ENCODE results near the gene TRIM32.

TRIM32 gene

DNA sequence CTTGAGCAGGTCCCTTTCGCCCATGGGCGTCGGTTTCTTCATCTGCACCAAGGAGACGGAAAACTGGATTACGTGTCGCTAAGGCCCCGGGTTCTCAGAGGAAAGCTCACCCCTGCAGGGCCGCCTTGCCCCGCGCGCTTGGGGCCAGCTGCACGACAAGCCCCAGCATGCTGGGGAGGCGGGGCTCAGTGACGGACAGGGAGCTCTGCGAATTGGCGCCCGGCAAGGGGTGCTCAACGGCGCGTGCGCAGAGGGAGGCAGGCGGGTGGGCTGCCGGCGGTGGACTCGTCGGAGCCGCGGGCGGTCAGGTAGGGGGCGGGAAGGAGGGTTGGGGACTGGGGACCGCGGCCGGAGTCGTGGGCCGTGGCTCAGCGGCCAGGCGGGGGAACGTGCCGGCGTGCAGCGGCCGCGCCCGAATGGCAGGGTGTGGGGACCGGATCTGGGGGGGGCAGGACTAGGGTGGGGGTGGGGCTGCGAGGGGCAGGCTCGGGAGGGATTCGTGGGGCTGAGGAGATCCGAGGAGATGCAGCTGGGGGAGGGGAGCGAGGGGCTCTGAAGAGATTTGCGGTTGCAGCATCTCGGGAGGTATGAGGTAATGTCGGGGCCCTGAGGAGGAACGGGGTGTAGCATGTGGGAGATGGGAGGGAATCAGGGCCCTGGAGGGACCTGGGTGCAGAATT lies at the start of gene TRIM32:
Gene TRIM32, plus strand, starts transcription at position 232 of the 680 bp plus-strand sequence. CDS start 10,438 bp downstream, outside the sequence.
- peak; percentile 92 for DNase-seq (ENCODE audit: low spot score)

DNA sequence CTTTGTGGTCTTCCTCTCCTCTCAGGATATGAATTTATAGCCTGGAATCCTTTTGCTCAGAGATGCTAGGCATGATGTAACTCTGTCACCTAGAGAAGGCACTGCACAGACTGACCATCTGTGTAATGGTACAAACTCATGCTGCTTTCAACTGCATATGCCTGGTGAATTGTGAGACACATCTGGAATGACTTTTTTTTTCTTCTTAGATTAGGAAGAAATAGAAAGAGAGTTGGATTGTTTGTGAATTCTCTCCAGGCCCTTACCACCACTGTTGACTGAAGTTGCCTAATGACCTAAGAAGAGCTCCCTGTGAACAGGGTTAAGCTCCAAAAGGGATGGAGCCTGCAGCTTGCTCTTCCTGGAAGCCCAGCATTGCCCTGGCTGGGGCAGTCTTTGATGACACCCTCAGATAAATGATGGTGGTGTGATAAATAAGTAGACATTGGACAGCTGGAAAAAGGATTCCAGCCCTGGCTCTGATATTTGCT lies 47.8 kb upstream of the TRIM32 start:
- no peak for DNase-seq (ENCODE audit: low spot score)

DNA sequence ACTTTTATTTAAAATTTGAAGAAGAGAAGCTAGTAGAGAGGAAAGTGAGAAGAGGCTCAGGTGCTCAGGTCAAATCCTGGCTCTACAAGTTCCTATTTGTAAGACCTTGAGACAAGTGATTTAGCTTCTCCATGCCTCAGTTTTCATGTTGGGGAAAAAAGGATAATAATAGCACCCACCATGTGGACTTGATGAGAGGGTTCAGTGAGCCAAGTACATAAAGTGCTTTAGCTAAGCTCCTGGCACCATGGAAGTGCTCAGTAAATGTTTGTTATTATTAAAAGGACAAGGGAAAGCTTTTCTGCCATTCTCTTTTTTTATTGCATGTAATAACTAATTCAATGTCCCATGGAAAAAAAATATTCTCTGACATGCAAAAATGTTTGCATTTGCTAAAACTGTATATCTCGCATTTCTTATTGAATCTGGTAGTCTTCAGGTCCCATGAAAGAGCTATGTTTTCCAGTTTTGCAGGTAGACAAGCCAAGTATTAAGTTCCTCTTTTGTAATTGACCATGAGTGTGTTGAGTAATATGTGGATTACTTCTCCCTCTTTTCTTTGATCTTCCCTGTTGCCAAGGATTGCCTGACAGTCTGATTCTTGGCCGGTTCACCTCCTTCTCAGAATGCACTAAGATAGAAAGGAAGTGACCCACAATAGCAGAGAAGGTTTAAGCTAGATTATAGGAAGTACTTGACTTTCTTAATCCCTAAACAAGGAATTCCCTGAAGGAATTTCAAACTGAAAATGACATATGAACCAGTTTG lies 45.6 kb upstream of the TRIM32 start:
- no peak for DNase-seq (ENCODE audit: low spot score)

DNA sequence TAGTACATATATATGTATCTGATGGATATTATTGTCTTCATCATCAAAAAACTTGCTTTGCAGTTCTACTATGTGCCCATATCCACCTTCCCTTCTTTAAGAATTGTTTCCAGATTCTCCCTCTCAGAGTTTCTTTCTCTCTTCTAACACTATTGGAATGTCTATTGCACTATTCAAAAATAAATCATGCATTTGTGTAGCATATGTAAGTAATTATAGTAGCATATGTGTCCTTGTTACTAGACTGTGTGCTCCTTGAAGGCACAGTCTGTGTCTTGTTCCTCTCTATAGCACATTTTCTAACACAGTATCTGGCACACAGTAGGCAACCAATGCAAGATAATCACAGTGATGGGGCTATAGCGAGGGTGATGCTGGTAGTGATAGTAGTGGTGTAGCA lies 43.4 kb upstream of the TRIM32 start:
- DNase-seq (ENCODE audit: low spot score), result no peak

DNA sequence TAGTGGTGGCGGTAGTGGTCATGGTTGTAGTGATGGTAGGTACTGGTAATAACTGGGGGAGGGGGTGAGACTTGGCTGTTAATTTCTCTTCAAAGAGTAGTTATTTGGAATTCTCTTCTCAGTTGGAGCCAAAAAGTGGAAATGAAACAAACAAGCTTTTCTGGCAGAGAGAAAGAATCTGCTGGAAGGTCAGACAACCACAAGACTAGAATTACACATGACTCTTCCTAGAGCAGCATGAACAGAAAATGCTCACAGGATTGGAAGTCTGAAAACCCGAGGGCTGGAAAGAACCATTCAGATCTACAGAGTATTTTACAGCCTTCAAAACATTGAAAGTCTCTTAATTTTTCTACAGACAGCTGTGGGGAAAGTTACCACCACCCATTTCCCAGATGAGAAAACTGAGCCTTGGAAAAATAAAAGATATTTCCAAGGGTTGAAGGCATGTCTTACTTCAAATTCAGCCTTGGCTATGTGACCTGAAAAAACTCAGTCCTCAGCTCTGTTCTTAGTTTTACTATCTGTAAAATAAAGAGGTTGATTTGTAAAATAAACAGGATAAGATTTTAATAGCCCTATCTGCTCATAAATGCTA lies 42.9 kb upstream of the TRIM32 start:
- no peak for DNase-seq (ENCODE audit: low spot score)

DNA sequence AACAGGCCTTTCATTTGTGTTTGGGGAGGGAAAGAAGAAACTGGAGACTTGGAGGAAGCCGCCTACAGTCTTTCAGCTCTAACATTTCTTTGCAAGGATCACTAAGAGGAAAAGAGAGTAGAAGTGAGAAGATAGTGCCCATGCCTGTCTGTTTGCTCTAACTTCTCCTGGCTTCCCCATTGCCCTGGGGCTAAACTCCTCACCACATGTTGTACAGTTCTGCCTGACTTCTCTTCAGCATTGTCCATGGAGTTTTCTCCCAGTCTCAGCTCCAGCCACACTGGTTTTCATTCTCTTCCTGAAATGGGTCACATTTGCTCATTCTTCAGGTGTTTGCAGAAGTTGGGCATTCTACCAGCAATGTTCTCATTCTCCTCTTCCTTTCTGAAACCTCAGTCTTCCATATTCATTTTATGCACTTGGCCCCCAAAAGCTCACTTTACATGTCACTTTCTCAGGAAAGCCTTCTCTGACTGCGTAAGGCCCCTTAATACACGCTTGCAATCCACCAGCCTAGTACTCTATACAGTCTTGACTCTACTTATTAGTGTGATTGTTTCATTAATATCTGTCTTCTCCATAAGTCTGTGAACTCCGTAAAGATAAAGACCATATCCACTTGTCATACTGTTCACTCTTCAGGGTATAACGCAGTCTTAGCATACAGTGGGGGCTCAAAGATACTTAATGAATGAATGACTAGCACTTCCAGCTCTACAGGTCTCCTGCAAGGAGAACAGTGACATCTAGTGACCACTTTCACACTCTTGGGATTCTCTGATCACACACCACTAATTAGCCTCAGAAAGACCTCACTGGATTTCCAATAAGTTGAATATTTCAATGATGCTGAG lies 40.2 kb upstream of the TRIM32 start:
- DNase-seq (ENCODE audit: low spot score), result peak; percentile 59

GRCh38 chr9:116647515-116647809 lies 39.6 kb upstream of the TRIM32 start:
- no peak for DNase-seq (ENCODE audit: low spot score)

GRCh38 chr9:116653348-116654058 lies 33.6 kb upstream of the TRIM32 start:
- no peak for DNase-seq (ENCODE audit: low spot score)

DNA sequence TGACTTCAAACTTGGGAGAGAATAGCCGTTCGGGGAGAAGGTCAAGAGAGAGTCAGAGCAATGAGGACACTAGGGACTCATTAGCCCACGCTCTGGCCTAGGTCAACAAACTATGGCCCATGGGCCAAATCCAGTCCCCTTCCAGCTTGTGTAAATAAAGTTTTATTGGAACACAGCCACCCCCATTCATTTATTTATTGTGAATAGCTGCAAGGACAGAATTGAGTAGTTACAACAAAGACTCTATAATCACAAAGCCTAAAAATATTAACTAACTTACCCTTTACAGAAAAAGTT lies 33.1 kb upstream of the TRIM32 start:
- DNase-seq (ENCODE audit: low spot score), result no peak

DNA sequence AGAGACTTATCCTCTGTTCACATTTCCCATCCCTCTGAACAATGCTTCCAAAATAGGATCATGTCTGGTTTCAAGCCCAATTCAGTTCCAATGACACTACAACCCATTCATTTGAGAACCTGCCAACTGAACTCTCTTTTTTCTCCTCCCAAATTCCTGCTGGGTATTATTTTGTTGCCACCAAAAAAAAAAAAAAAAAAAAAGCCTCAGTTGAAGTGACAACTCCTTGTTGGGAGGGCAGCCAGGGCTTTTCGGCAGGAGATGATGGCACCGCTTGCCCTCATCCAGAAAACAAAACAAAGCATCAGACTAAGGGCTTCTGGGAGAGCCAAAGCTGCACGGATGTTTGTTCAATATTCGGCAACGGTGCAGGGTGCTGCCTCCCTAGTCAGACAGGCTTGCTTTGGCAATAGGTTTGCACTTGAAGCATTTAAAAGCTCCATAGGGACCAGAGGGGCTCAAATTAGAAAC lies 30.6 kb upstream of the TRIM32 start:
- DNase-seq (ENCODE audit: low spot score), result no peak

- no peak for DNase-seq (ENCODE audit: low spot score)
Observed at GRCh38 chr9:116656977-116657376, 30.1 kb upstream of the TRIM32 start.

DNA sequence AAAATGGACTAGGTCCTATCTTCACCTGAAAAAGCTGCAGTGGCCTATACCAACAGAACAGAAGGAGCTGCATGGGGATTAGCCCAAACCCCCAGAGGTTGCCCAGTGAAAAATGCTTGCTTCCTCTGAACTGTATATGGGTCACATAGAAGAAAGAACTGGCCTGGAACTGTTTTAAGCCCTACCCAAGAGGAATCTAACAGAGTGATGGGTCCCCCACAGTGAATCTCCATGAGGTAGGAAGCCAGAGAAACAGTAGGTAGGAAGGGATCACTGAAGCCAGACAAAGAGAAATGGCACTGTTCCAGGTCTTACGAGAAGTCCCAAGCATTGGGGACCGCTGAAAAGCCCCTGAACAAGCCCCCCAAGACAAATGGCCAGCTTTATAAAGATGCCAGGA lies 28.8 kb upstream of the TRIM32 start:
- no peak for DNase-seq (ENCODE audit: low spot score)

GRCh38 chr9:116661037-116661954 lies 25.8 kb upstream of the TRIM32 start:
- DNase-seq (ENCODE audit: low spot score), result peak; percentile 85

DNA sequence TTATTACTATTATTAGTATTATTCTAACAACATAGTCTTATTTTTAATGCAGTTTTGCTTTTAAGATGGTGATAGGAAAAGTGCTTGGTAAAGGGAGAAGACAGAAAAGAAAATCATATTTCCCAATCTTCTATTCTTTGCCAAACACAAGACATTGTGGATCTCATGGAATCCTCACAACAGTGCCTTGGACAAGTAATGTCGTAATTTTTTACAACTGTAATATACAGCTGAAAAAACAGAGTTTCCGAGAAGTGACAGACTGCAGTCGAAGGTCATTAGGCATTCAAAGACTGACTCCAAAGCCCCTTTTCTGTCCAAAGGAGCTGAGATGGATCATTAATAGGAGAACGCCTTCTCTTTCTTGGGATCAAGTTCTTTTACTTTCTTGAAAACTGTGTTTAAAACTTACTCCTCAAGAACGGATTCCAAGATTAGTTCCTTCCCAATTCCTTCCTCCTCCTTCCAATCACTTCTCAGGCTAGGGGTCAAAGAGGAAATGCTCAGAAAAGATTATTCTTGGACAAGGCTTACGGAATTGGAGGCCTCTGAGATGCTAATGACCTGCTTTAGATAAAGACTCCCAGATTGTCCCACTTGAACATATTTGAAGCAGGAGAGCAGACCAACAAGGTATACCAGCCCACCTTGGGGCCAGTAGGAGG lies 24.3 kb upstream of the TRIM32 start:
- DNase-seq (ENCODE audit: low spot score), result no peak

- no peak for DNase-seq (ENCODE audit: low spot score)
Observed at GRCh38 chr9:116663581-116663980, 23.5 kb upstream of the TRIM32 start.

DNA sequence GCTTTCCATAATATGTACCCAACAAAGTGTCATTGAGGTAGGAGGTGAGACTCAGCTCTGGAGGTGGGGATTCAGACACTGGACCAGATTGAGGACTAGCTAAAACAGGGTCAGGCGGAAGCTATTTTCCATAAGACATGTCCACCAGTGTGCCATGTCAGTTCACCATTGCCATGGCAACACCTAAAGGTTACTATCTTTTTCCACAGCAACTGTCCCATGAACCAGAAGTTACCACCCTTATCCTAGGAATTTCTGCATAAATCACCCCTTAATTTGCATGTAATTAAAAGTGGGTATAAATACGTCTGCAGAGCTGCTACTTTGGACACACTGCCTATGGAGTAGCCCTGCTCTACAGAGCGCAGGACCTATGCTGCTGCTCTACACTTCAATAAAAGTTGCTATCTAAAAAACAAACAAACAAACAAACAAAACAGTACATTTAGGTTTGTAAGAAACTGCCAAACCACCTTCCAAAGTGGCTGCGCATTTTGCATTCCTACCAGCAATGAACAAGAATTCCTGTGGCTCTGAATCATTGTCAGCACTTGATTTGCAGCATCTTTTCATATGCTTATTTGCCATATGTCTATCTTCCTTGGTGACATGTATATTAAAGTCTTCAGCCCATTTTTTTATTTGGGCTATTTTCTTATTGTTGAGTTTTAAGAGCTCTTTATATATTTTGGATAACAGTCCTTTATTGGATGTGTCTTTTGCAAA lies 18.0 kb upstream of the TRIM32 start:
- DNase-seq (ENCODE audit: low spot score), result no peak

DNA sequence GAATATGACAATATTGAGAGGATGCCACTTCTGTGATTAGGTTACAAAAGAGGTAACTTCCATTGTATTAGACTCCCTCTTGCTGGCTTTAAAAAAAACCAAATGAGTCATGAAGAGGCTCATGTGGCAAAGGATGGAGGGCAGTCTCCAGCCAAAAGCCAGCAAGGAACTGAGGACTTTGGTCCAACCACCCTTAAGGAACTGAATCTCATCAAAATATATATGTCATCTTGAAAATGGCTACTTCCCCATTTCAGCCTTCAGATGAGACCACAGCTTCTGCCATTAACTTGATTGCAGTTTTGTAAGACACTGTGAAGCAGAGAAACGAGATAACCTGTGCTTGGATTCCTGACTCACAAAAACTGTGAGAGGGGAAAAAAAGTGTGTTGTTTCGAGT lies 15.5 kb upstream of the TRIM32 start:
- DNase-seq (ENCODE audit: low spot score), result no peak

DNA sequence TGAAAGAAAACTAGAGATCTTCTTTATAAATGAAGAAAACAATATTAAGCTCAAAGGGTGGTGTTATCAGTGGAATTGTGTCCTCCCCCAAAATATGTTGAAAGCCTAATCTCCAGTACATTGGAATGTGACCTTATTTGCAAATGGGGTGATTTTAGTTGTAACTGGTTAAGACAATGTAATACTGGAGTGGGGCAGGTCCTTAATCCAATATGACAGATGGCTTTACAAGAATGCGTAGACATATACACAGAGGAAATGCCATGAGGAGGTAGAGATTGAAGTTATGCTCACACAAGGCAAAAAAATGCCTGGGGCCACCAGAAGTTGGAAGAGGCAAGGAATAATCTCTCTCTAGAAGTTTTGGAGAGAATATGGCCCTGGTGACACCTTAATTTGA lies 13.7 kb upstream of the TRIM32 start:
- DNase-seq (ENCODE audit: low spot score), result no peak

- no peak for DNase-seq (ENCODE audit: low spot score)
Observed at GRCh38 chr9:116674210-116674980, 12.7 kb upstream of the TRIM32 start.

All from RKO (cell line).